Mesenchymal stem cell (in vitro differentiated cells and primary cell): ENCODE results near the gene VPS33A.

Experiments
- DNase-seq: peaks from one replicate; pipeline ENCODE4 v3.0.0-alpha.2; 2013
- H2AFZ ChIP-seq: one replicate; pipeline ENCODE4 v1.6.1; 2013; ENCODE audit warnings: low read depth, mild to moderate bottlenecking, control low read depth, inconsistent platforms, low read length, moderate library complexity
- H2AK5ac ChIP-seq: 2 replicates; pipeline ENCODE4 v1.6.1; 2013; ENCODE audit warnings: low read length, moderate library complexity, mild to moderate bottlenecking, inconsistent platforms; ENCODE audit not compliant: severe bottlenecking
- H2BK120ac ChIP-seq: one replicate; pipeline ENCODE4 v1.6.1; 2013; ENCODE audit warnings: low read depth, mild to moderate bottlenecking, inconsistent platforms, low read length, moderate library complexity
- H2BK12ac ChIP-seq, 2 experiments: one replicate each; pipeline ENCODE4 v1.6.1; 2013; ENCODE audit warnings: inconsistent platforms in 2 of 2, low read length in 2 of 2, mild to moderate bottlenecking in 2 of 2, moderate library complexity in 2 of 2, control low read depth in 1 of 2
- H2BK15ac ChIP-seq: one replicate; pipeline ENCODE4 v1.6.1; 2013; ENCODE audit warnings: mild to moderate bottlenecking, low read depth, inconsistent platforms; ENCODE audit not compliant: poor library complexity, severe bottlenecking
- H2BK5ac ChIP-seq: 2 replicates; pipeline ENCODE4 v1.6.1; 2013; ENCODE audit warnings: low read depth, mild to moderate bottlenecking, low read length, control low read depth, inconsistent platforms; ENCODE audit not compliant: poor library complexity, severe bottlenecking
- H3K14ac ChIP-seq, 2 experiments: one replicate each; pipeline ENCODE4 v1.6.1; 2013; ENCODE audit warnings: inconsistent platforms in 2 of 2, low read length in 2 of 2, control low read depth in 1 of 2, mild to moderate bottlenecking in 1 of 2, moderate library complexity in 1 of 2
- H3K18ac ChIP-seq, 2 experiments: one replicate each; pipeline ENCODE4 v1.6.1; 2013; ENCODE audit warnings: inconsistent platforms in 2 of 2, low read length in 2 of 2, control low read depth in 1 of 2, low read depth in 1 of 2, mild to moderate bottlenecking in 1 of 2
- H3K23ac ChIP-seq, 2 experiments: one replicate each; pipeline ENCODE4 v1.6.1; 2013; ENCODE audit warnings: inconsistent platforms in 2 of 2, low read length in 2 of 2, mild to moderate bottlenecking in 2 of 2, moderate library complexity in 2 of 2, control low read depth in 1 of 2
- H3K27ac ChIP-seq: 2 replicates; pipeline ENCODE4 v1.5.1; 2013; ENCODE audit warnings: mild to moderate bottlenecking, moderate library complexity, low read length, control low read depth, inconsistent platforms; ENCODE audit not compliant: poor library complexity, severe bottlenecking
- H3K27me3 ChIP-seq, 2 experiments: 2 replicates each; pipeline versions ENCODE4 v1.6.1 to v1.7.0; 2013; ENCODE audit warnings: low read length in 2 of 2, mild to moderate bottlenecking in 2 of 2, moderate library complexity in 2 of 2, control low read depth in 1 of 2, inconsistent platforms in 1 of 2; ENCODE audit not compliant: control insufficient read depth in 1 of 2, insufficient read depth in 1 of 2
- H3K36me3 ChIP-seq, 2 experiments: 2 replicates each; pipeline versions ENCODE4 v1.6.1 to v1.7.0; 2013; ENCODE audit warnings: low read length in 2 of 2, control low read depth in 1 of 2, inconsistent platforms in 1 of 2, low read depth in 1 of 2, mild to moderate bottlenecking in 1 of 2; ENCODE audit not compliant: insufficient read depth in 2 of 2, control insufficient read depth in 1 of 2
- H3K4ac ChIP-seq, 2 experiments: one replicate each; pipeline ENCODE4 v1.6.1; 2013; ENCODE audit warnings: inconsistent platforms in 2 of 2, low read length in 2 of 2, mild to moderate bottlenecking in 2 of 2, moderate library complexity in 2 of 2, control low read depth in 1 of 2, low read depth in 1 of 2
- H3K4me1 ChIP-seq: 2 replicates; pipeline ENCODE4 v1.6.1; 2013; ENCODE audit warnings: low read depth, low read length, control low read depth; ENCODE audit not compliant: control insufficient read depth, insufficient read depth
- H3K4me2 ChIP-seq: 2 replicates; pipeline ENCODE4 v1.6.1; 2013; ENCODE audit warnings: low read length, mild to moderate bottlenecking, inconsistent platforms; ENCODE audit not compliant: poor library complexity, severe bottlenecking
- H3K4me3 ChIP-seq, 2 experiments: 2 replicates each; pipeline versions ENCODE4 v1.5.1 to v1.7.0; 2013; ENCODE audit warnings: low read length in 2 of 2, mild to moderate bottlenecking in 2 of 2, control low read depth in 1 of 2, low read depth in 1 of 2; ENCODE audit not compliant: insufficient read depth in 1 of 2
- H3K79me1 ChIP-seq: replicated peaks from 2 replicates; pipeline ENCODE4 v1.6.1; 2013; ENCODE audit warnings: mild to moderate bottlenecking, control low read depth, low read length, inconsistent platforms; ENCODE audit not compliant: poor library complexity, severe bottlenecking
- H3K9ac ChIP-seq: 2 replicates; pipeline ENCODE4 v1.7.0; 2013; ENCODE audit warnings: mild to moderate bottlenecking, low read length, moderate library complexity
- H3K9me3 ChIP-seq: 2 replicates; pipeline ENCODE4 v1.7.0; 2013; ENCODE audit warnings: mild to moderate bottlenecking, low read length; ENCODE audit not compliant: control insufficient read depth
- H4K8ac ChIP-seq: one replicate; pipeline ENCODE4 v1.6.1; 2013; ENCODE audit warnings: inconsistent platforms, mild to moderate bottlenecking, low read length, moderate library complexity
- H4K91ac ChIP-seq: one replicate; pipeline ENCODE4 v1.6.1; 2013; ENCODE audit warnings: mild to moderate bottlenecking, low read length, inconsistent platforms
- WGBS: methylation state at CpG from one replicate; pipeline ENCODE4 v1.1.7; 2013; ENCODE audit warnings: mixed read lengths; 5-methylcytosine and 5-hydroxymethylcytosine counted together

VPS33A gene

GRCh38 chr12:122309564-122310121 is 43.3 kb upstream of the VPS33A start:
- Histone ChIP-seq H3K4me1 (no peaks in the 10 kb centered on the region), H3K4me2 (no peak overlapping the region), H2BK120ac (no peak overlapping the region), H3K9me3 (no peaks in the 10 kb centered on the region), H2BK5ac (no peak overlapping the region), H3K23ac (no peak overlapping the region), H3K36me3 (peaks cover 30 to 69% of the 10 kb centered on the region in 2 experiments), H4K91ac (no peak overlapping the region), H3K18ac (no peak overlapping the region), H3K4me3 (no peak overlapping the region), H2AK5ac (no peak overlapping the region), H3K27me3 (no peaks in the 10 kb centered on the region), H3K27ac (no peak overlapping the region), H3K4ac (no peak overlapping the region), H2BK12ac (no peak overlapping the region), H3K14ac (no peak overlapping the region), H4K8ac (no peak overlapping the region), H3K79me1 (peaks cover 9% of the 10 kb centered on the region), H2AFZ (no peak overlapping the region), H2BK15ac (no peak overlapping the region), H3K9ac (no peak overlapping the region)
- DNase-seq = no peak
- WGBS = 94% methylated on average over 8 of the region's 8 CpGs

- peaks cover 27 to 72% of the 10 kb centered on the region in 2 experiments for H3K36me3 ChIP-seq
- H3K14ac ChIP-seq = no peak overlapping the region
- no peak overlapping the region for H3K4me2 ChIP-seq
- H3K9ac ChIP-seq = no peak overlapping the region
- no peak overlapping the region for H2BK120ac ChIP-seq
- no peak overlapping the region for H2BK12ac ChIP-seq
- no peak overlapping the region for H2AK5ac ChIP-seq
- no peaks in the 10 kb centered on the region for H3K9me3 ChIP-seq
- peaks cover 5% of the 10 kb centered on the region for H3K79me1 ChIP-seq
- no peak overlapping the region for H3K4me3 ChIP-seq
- no CpG with 5 or more reads among the region's 1 CpG for WGBS
- no peak overlapping the region for H3K27ac ChIP-seq
- H3K23ac ChIP-seq = no peak overlapping the region
- no peak overlapping the region for H3K4ac ChIP-seq
- DNase-seq = no peak
- no peak overlapping the region for H3K18ac ChIP-seq
- H3K4me1 ChIP-seq = no peaks in the 10 kb centered on the region
- no peak overlapping the region for H2BK15ac ChIP-seq
- no peak overlapping the region for H4K8ac ChIP-seq
- H3K27me3 ChIP-seq = no peaks in the 10 kb centered on the region
- no peak overlapping the region for H2BK5ac ChIP-seq
- H2AFZ ChIP-seq = no peak overlapping the region
- no peak overlapping the region for H4K91ac ChIP-seq
These were observed 42.5 kb upstream of the VPS33A start for GRCh38 chr12:122308811-122309210.

GRCh38 chr12:122306407-122306806 is 40.1 kb upstream of the VPS33A start:
- Histone ChIP-seq H3K23ac (no peak overlapping the region), H2BK120ac (no peak overlapping the region), H2BK12ac (no peak overlapping the region), H2AK5ac (no peak overlapping the region), H3K36me3 (peaks cover 19 to 84% of the 10 kb centered on the region in 2 experiments), H3K79me1 (no peaks in the 10 kb centered on the region), H3K9ac (no peak overlapping the region), H3K9me3 (no peaks in the 10 kb centered on the region), H3K4me1 (no peaks in the 10 kb centered on the region), H3K18ac (no peak overlapping the region), H2BK5ac (no peak overlapping the region), H3K27ac (no peak overlapping the region), H4K8ac (no peak overlapping the region), H3K14ac (no peak overlapping the region), H3K4me2 (no peak overlapping the region), H4K91ac (no peak overlapping the region), H3K4me3 (no peak overlapping the region), H3K4ac (no peak overlapping the region), H2BK15ac (no peak overlapping the region), H3K27me3 (no peaks in the 10 kb centered on the region), H2AFZ (no peak overlapping the region)
- DNase-seq = no peak
- WGBS = 80% methylated on average over 4 of the region's 4 CpGs

- H3K36me3 ChIP-seq = peaks cover 21 to 85% of the 10 kb centered on the region in 2 experiments
- H2BK15ac ChIP-seq = no peak overlapping the region
- no peak overlapping the region for H2BK5ac ChIP-seq
- no peaks in the 10 kb centered on the region for H3K27me3 ChIP-seq
- H2AFZ ChIP-seq = no peak overlapping the region
- no peaks in the 10 kb centered on the region for H3K4me1 ChIP-seq
- H3K23ac ChIP-seq = no peak overlapping the region
- no peak overlapping the region for H2BK120ac ChIP-seq
- H3K4me3 ChIP-seq = no peak overlapping the region
- H3K4me2 ChIP-seq = no peak overlapping the region
- no peak overlapping the region for H3K4ac ChIP-seq
- no peak overlapping the region for H3K27ac ChIP-seq
- no peaks in the 10 kb centered on the region for H3K9me3 ChIP-seq
- no peak overlapping the region for H2AK5ac ChIP-seq
- H4K8ac ChIP-seq = no peak overlapping the region
- 100% methylated on average over 1 of the region's 1 CpG for WGBS
- no peak overlapping the region for H2BK12ac ChIP-seq
- no peak overlapping the region for H3K18ac ChIP-seq
- no peak for DNase-seq
- no peaks in the 10 kb centered on the region for H3K79me1 ChIP-seq
- H4K91ac ChIP-seq = no peak overlapping the region
- no peak overlapping the region for H3K14ac ChIP-seq
- H3K9ac ChIP-seq = no peak overlapping the region
These were observed 38.6 kb upstream of the VPS33A start for GRCh38 chr12:122304924-122305323.
